Measurements from ENCODE around the gene LIPA.

DNA sequence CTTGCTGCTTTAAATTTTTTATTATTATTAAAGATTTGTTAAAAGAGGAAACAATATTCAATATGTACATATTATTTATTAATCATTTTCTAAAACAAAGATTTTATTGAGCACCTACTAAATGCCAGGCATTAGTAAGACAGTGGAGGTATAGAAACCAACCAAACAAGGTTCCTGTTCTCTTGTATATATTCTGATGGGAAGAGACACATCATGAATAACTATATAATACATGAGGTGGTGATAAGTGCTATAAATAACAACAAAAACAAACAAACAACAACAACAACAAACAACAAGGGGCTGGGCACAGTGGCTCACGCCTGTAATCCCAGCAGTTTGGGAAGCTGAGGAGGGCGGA is 630 bp upstream of the LIPA start:
- TF ChIP-seq EZH2phosphoT487 (IDR thresholded peaks at IDR 0.05; ENCODE audit: insufficient read depth, low read depth) (no peak), EZH2 (IDR thresholded peaks at IDR 0.05; ENCODE audit: insufficient read depth, poor library complexity, severe bottlenecking) (no peak)

All from GM23248 (cell line).